Mucosa of descending colon (tissue), 3 donors: Measurements from ENCODE around the gene PKN2. TPM values are rescaled to one million over a fixed set of nuclear protein-coding genes. Genes with fewer than 3 reads are reported as not detected.
"Not testable (repeated sequence)": the region's sequence is repeated elsewhere in the genome, so short reads cannot be mapped to it uniquely, and the experiment has no call there.

ENCODE experiments used
- ATAC-seq: fragments of 200-7000 bp; cut with Tn5 transposase; one replicate; pipeline ENCODE4 v1.9.1; 2020; ENCODE audit warnings: mild to moderate bottlenecking, moderate library complexity
- DNase-seq, 3 donors: peaks; one replicate each; pipeline ENCODE4 v3.0.0-alpha.2; 2020
- H3K36me3 ChIP-seq: fragments of 200-600 bp; one replicate; pipeline ENCODE4 v1.8.0; 2021; ENCODE audit warnings: low read depth, mild to moderate bottlenecking
- H3K4me1 ChIP-seq: fragments of 200-600 bp; one replicate; pipeline ENCODE4 v1.8.0; 2021; ENCODE audit warnings: low read depth, mild to moderate bottlenecking
- H3K4me3 ChIP-seq: fragments of 200-600 bp; one replicate; pipeline ENCODE4 v1.8.0; 2021; ENCODE audit warnings: mild to moderate bottlenecking
- H3K9me3 ChIP-seq: fragments of 200-600 bp; one replicate; pipeline ENCODE4 v1.8.0; 2021; ENCODE audit warnings: mild to moderate bottlenecking
- intact Hi-C, 2 donors: fragments of 100-400 bp; cut with DNase I in 1 of 2; cut with micrococcal nuclease in 1 of 2; formaldehyde crosslinking; loops; one replicate each; pipeline versions ENCODE4 v1.11.0 to v1.11.1; 2022; cut with DNase I, micrococcal nuclease
- total RNA-seq, 3 donors: library from RNA; stranded (reverse); fragmentation: NEBNext Ultra II Directional in 2 of 3; extraction: Animal tissue kit (Norgen Biotek cat#: 25700) in 2 of 3; gene quantifications; one replicate each; pipeline versions ENCODE4 v1.2.1 to v1.2.4, GENCODE V29; 2021 to 2023
- TF ChIP-seq, protein P1 (sequence below): fragments of 200-600 bp; IDR thresholded peaks from one replicate; pipeline ENCODE4 v1.8.0; 2022; ENCODE audit warnings: antibody characterized with exemption, mild to moderate bottlenecking
- donor health status: DM: no; HTN: no; CAD: no; lungs with moderate emphysema.
- donor health status: DM: no; HTN: no; CAD: no.
- donor health status: DM: no; HTN: yes; CAD: no.

PKN2 gene
- total RNA-seq, 3 donors from 2014 or later = 54.6 to 81.9 (median 58.0) TPM

DNA sequence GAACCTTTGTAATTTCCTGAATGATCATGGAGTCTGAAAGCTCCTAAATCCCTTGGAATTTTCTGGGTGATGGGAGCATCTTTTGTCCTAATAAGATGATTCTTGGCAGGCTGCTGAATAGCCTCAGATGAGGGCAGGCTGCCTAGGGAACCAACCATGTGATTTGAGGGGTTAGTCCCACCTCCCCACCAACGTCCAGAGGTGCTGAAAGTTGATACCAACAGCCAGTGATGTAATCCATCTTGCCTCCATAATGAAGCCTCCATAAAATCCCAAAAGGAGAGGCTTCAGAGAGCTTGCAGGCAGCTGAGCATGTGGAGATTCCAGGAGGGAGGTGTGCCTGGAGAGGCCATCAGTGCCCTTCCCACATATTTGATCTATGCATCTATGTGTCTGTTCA, 163.6 kb downstream of the PKN2 start:
- TF ChIP-seq, protein P1, sequence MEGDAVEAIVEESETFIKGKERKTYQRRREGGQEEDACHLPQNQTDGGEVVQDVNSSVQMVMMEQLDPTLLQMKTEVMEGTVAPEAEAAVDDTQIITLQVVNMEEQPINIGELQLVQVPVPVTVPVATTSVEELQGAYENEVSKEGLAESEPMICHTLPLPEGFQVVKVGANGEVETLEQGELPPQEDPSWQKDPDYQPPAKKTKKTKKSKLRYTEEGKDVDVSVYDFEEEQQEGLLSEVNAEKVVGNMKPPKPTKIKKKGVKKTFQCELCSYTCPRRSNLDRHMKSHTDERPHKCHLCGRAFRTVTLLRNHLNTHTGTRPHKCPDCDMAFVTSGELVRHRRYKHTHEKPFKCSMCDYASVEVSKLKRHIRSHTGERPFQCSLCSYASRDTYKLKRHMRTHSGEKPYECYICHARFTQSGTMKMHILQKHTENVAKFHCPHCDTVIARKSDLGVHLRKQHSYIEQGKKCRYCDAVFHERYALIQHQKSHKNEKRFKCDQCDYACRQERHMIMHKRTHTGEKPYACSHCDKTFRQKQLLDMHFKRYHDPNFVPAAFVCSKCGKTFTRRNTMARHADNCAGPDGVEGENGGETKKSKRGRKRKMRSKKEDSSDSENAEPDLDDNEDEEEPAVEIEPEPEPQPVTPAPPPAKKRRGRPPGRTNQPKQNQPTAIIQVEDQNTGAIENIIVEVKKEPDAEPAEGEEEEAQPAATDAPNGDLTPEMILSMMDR = no peak
- intact Hi-C loops = no loop called here
- Histone ChIP-seq H3K36me3 (no peaks in the 10 kb centered on the region), H3K9me3 (no peaks in the 10 kb centered on the region), H3K4me3 (no peak overlapping the region), H3K4me1 (no peaks in the 10 kb centered on the region)
- DNase-seq = no peak
- no peak for ATAC-seq

DNA sequence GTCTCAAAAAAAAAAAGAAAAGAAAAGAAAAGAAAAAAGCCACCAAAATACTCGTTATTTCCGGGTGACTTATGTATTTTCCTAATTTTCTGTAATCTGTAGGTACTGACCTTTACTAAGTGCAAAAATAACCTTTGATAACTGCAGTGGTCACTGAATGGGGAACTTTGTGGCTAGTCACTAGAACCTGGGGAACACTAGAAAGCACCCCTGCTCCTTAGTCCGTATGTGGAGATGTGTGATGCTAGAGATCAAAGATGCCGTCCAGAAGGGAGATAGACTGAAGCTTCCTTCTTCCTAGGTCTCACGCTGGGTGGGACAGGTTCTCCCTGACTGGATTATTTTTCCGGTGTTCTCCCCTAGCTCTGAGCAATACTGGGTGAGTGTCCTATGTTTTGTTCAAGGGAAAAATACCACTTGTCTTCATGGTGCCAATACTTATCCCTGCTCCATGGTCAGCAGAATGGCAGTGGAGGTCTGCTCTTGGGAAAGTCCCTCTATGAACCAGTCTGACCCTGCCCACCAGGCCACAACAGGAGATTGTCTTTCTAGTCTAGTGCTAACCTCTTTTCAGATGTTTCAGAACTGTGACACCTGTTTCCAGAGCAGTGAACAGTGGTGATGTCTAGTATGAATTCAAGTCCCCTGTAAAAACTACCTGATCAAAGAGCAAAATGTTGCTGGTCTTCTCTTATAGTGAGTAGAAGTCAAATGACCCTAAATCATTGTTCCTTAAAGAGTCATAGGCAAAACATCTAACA, 167.4 kb downstream of the PKN2 start:
- no peak for ATAC-seq
- Histone ChIP-seq H3K36me3 (no peaks in the 10 kb centered on the region), H3K4me1 (no peaks in the 10 kb centered on the region), H3K4me3 (no peak overlapping the region), H3K9me3 (no peaks in the 10 kb centered on the region)
- intact Hi-C loops = no loop called here
- TF ChIP-seq, protein P1 = no peak
- DNase-seq = no peak

DNA sequence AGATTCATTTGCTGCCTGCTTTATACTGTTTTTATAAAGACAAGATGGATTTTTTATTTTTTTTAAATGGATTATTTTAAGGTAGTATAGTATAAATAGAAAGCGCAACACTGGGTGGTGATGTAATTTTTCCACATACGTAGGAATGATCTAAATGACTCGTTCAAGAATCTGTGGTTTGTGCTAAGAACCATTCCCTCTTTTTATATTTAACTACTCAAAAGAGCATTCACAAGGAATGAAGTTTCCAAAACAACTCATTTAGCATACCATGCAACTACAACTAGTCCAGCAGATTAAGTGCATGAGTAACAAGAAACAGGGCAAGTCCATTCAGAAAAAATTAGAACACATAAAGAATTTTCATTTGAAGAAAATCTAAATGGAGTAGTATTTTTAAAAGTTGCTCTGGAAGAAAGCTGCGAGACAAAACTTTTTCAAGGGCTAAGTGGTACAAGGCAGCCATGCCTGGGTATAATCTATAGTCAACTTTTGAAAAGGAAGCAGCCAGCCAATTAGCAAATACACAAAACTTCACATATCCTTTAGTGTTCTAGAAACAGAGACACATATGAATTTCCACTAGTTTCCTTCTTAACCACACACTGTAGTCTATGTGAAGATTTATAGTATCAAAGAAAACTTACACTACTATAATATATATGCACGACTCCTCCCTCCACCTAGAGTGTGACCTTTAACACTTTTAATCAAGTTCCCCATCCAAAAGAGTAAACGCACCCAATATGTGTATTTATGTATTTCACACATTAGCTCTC, 183.9 kb downstream of the PKN2 start:
- Histone ChIP-seq H3K4me3 (no peak overlapping the region), H3K36me3 (no peaks in the 10 kb centered on the region), H3K9me3 (no peaks in the 10 kb centered on the region), H3K4me1 (peaks cover 4% of the 10 kb centered on the region)
- intact Hi-C loops = no loop called here
- TF ChIP-seq, protein P1 = no peak
- no peak for DNase-seq
- no peak for ATAC-seq

DNA sequence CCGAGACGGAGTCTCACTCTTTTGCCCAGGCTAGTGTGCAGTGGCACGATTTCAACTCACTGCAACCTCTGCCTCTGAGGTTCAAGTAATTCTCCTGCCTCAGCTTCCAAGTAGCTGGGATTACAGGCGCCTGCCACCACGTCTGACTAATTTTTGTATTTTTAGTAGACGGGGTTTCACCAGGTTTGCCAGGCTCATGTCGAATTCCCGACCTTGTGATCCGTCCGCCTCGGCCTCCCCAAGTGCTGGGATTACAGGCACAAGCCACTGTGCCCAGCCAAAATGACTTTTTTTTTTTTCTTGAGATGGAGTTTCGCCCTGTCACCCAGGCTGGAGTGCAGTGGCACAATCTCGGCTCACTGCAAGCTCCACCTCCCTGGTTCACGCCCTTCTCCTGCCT, 185.6 kb downstream of the PKN2 start:
- ATAC-seq, H3K36me3 ChIP-seq, H3K4me1 ChIP-seq, DNase-seq, intact Hi-C loops, H3K9me3 ChIP-seq, H3K4me3 ChIP-seq: not testable (repeated sequence)

DNA sequence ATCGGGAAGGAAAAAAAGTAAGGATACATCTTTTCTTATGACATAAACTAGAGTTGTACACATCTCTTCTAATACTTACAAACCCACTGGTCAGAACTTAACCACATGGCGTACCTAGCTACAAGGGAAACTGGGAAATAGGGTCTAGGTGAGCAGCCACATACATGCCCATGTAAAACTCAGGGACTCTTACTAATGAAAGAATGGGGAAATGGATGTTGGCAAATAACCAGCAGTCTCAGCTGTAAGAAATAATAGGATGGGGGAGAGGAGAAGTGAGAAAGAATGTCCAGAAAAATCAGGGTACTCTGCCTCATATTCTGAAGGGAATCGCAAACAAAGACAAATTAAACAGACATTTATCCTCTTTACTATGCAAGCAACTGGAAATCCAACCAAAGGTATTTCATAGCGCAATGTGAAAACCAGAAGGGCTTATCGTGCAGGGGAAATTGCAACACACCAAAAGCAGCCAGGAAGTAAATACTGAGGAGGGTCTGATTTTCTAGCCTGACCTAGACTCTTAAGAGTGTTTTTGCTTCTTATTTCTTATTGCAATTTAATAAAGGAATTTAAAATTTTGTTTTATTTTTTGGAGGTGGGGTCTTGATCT, 189.8 kb downstream of the PKN2 start:
- no peaks in the 10 kb centered on the region for H3K36me3 ChIP-seq
- no peak overlapping the region for H3K4me3 ChIP-seq
- intact Hi-C loops = no loop called here
- no peak for DNase-seq
- TF ChIP-seq, protein P1 = no peak
- no peaks in the 10 kb centered on the region for H3K9me3 ChIP-seq
- ATAC-seq = no peak
- no peaks in the 10 kb centered on the region for H3K4me1 ChIP-seq

DNA sequence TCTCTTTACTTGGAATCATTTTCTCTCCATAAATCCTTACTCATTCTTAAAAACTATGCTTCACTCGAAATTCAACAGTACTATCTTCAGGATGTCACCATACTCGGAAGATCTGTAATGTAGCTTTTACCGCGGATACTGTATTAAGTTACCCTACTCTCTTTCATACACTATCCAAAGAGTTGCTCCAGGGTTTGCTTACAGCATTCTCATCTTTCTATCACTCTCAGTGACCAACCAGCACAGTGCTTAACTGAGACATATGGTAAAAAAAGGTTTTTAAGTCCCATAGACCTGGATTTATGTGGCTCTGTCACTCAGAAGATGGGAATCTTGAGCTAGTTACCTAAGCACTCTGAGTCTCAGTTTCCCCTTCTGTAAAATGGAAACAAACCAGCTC, 191.5 kb downstream of the PKN2 start:
- no peaks in the 10 kb centered on the region for H3K4me1 ChIP-seq
- DNase-seq (no peak), ATAC-seq (no peak)
- H3K36me3 ChIP-seq = no peaks in the 10 kb centered on the region
- intact Hi-C loops = no loop called here
- H3K4me3 ChIP-seq = no peak overlapping the region
- TF ChIP-seq, protein P1 = no peak
- no peaks in the 10 kb centered on the region for H3K9me3 ChIP-seq
